ENCODE data around the gene LGALS3BP. TPM values are rescaled to one million over a fixed set of nuclear protein-coding genes. Genes with fewer than 3 reads are reported as not detected.

The LGALS3BP gene
- total RNA-seq, 1 donor = 457 TPM

GRCh38 chr17:79027274-79027924 is 47.7 kb upstream of the LGALS3BP start:
- Histone ChIP-seq H3K27me3 (ENCODE audit: insufficient read depth, low read length) (peaks cover 41% of the 10 kb centered on the region), H3K36me3 (ENCODE audit: insufficient read depth, low read length) (no peaks in the 10 kb centered on the region), H3K4me3 (ENCODE audit: insufficient read depth, low read length) (peak overlapping the region; percentile 53), H2AFZ (ENCODE audit: low read length) (peak overlapping the region; percentile 53), H3K9me3 (ENCODE audit: low read depth, low read length) (no peaks in the 10 kb centered on the region), H3K4me2 (ENCODE audit: insufficient read depth, low read length) (peak overlapping the region; percentile 80), H3K4me1 (ENCODE audit: insufficient read depth, low read length) (peaks cover 41% of the 10 kb centered on the region), H4K20me1 (ENCODE audit: insufficient read depth, low read length) (no peaks in the 10 kb centered on the region), H3K79me2 (ENCODE audit: insufficient read depth, low read length) (no peaks in the 10 kb centered on the region), H3K27ac (ENCODE audit: low read depth, low read length) (peak overlapping the region; percentile 46)
- no peak for TF ChIP-seq CTCF (IDR thresholded peaks at IDR 0.05; ENCODE audit: extremely low read depth, low read depth, low read length)
- peak; percentile 68 for DNase-seq (ENCODE audit: insufficient read length, low spot score, missing footprints)

GRCh38 chr17:79026376-79027273 is 46.9 kb upstream of the LGALS3BP start:
- H3K9me3 ChIP-seq (ENCODE audit: low read depth, low read length) = no peaks in the 10 kb centered on the region
- no peaks in the 10 kb centered on the region for H3K79me2 ChIP-seq (ENCODE audit: insufficient read depth, low read length)
- peaks cover 34% of the 10 kb centered on the region for H3K27me3 ChIP-seq (ENCODE audit: insufficient read depth, low read length)
- H3K4me1 ChIP-seq (ENCODE audit: insufficient read depth, low read length) = peaks cover 41% of the 10 kb centered on the region
- no peaks in the 10 kb centered on the region for H3K36me3 ChIP-seq (ENCODE audit: insufficient read depth, low read length)
- H3K4me3 ChIP-seq (ENCODE audit: insufficient read depth, low read length) = peak overlapping the region; percentile 53
- H2AFZ ChIP-seq (ENCODE audit: low read length) = peak overlapping the region; percentile 65
- H3K4me2 ChIP-seq (ENCODE audit: insufficient read depth, low read length) = peak overlapping the region; percentile 80
- no peaks in the 10 kb centered on the region for H4K20me1 ChIP-seq (ENCODE audit: insufficient read depth, low read length)
- H3K27ac ChIP-seq (ENCODE audit: low read depth, low read length) = peak overlapping the region; percentile 61
- peak; percentile 95 for DNase-seq (ENCODE audit: insufficient read length, low spot score, missing footprints)
- no peak for TF ChIP-seq CTCF (IDR thresholded peaks at IDR 0.05; ENCODE audit: extremely low read depth, low read depth, low read length)

- no peaks in the 10 kb centered on the region for H3K36me3 ChIP-seq (ENCODE audit: insufficient read depth, low read length)
- peak overlapping the region; percentile 74 for H3K4me3 ChIP-seq (ENCODE audit: insufficient read depth, low read length)
- H3K27me3 ChIP-seq (ENCODE audit: insufficient read depth, low read length) = peaks cover 32% of the 10 kb centered on the region
- H3K9me3 ChIP-seq (ENCODE audit: low read depth, low read length) = no peaks in the 10 kb centered on the region
- TF ChIP-seq CTCF (IDR thresholded peaks at IDR 0.05; ENCODE audit: extremely low read depth, low read depth, low read length) = no peak
- H3K4me1 ChIP-seq (ENCODE audit: insufficient read depth, low read length) = peaks cover 45% of the 10 kb centered on the region
- no peak overlapping the region for H3K27ac ChIP-seq (ENCODE audit: low read depth, low read length)
- no peaks in the 10 kb centered on the region for H3K79me2 ChIP-seq (ENCODE audit: insufficient read depth, low read length)
- peak; percentile 39 for DNase-seq (ENCODE audit: insufficient read length, low spot score, missing footprints)
- no peaks in the 10 kb centered on the region for H4K20me1 ChIP-seq (ENCODE audit: insufficient read depth, low read length)
- peak overlapping the region; percentile 86 for H3K4me2 ChIP-seq (ENCODE audit: insufficient read depth, low read length)
- peak overlapping the region; percentile 26 for H2AFZ ChIP-seq (ENCODE audit: low read length)
These were observed 45.4 kb upstream of the LGALS3BP start for GRCh38 chr17:79024901-79025737.
